DMS79 (cell line): ENCODE results near the gene RPL21.

Experiments
- DNase-seq: peaks from one replicate; lab custom pipeline; 2025; lab: John Stamatoyannopoulos, UW

The RPL21 gene

DNA sequence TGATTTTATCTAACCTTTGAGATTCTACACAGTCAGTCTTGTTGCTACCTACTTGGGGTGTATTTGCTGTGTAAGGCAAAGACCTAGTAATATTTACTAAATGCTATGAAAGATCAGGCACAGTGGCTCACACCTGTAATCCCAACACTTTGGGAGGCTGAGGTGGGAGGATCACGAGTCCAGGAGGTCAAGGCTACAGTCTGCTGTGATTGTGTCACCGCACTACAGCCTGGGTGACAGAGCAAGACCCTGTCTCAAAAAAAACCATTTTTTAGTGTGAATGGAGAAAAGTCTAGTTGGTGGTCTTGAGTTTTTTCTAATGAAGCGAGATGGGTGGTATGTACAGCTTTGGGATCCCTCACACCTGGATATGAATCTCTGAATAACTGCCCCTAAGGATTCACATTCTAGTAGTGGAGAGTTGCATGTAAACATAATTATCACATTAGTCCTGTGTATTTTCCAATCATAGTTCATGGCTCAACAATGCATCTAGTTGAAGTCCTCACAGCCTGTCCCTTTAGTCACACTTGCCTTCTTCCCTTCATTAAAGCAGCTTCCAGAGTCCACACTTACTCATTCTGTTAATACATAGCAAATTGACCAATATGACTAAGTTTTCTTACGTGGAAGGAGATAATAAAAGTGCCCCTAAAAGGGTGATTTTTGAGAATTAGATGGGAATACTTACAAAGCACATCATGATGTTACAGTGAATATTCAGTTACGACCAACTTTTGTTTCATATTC, 7.5 kb downstream of the RPL21 start:
- no peak for DNase-seq

DNA sequence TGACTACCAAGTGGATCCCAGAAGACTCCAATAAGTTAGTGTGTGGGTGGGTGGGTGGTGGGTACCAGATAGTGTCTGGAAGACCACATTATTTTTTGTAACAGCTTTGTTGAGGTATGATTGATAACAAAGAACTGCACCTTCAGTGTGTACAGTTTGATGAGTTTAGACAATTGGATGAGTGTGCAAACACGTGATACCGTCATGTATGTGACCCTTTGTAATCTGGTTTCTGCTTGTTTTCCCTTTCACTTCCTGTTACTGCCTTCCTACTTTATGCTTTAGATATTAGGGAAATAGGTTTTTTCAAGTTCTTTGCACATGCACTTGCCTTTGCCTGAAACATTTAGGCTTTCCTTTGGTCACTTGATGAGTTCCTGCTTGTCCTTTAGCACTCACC, 8.5 kb downstream of the RPL21 start:
- no peak for DNase-seq

- DNase-seq = no peak
These were observed 10.0 kb downstream of the RPL21 start for GRCh38 chr13:27261396-27261795.

DNA sequence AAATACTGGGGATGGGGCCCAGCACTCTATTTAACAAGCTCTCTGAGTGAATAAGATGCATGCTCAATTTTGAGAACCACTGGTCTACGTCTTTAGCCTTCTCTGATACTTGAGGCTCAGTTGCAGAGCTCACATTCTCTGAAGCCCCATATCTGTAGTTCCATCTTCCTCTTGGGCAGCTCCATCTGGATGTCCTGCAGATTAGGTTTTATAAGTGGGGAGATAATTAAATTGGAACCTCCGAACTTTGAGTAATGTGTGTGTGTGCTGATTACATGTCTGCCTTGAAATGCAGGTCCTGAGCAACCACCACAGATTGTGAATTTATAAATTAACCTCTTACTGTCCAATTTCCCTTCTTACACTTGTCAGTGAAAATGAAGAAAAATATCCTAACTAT, 12.1 kb downstream of the RPL21 start:
- DNase-seq = no peak

DNA sequence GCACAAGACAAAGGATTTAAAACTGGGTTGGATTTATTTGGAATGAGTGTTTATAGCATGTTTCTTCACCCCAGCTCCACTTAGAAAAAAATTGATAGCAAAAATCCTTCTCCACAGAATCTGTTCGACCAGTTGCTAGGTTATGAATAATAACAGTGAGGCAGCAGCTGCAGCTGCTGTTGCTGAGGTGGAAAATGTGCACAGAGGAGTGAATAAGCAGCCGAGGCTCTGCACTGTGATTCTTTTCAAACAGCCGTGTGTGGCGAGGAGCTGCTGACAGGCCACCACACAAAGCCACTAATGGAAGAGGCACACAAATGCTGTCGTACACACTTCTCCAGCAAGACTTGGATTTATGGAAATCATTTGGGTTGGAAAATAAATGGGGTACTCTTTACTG, 12.8 kb downstream of the RPL21 start:
- no peak for DNase-seq

- no peak for DNase-seq
These were observed 13.3 kb downstream of the RPL21 start for GRCh38 chr13:27264648-27265047.

DNA sequence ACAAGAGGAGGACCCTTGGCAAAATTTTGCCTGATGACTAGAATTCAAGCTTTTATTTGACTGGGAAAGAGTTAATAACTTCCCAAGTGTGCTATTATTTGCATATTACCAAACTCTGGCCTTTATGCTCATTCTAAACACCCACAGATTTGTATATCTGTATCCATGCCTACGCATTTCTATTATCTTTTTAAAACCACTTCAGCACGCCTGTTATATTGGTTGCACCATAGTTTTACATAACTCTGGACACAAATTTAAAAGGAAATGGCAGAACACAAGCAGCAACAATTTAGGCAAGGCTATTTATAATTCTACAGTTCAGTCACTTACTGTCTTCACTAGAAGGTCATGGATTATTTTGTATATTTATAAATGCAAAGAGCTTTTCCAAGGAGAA, 15.6 kb downstream of the RPL21 start:
- DNase-seq = no peak

DNA sequence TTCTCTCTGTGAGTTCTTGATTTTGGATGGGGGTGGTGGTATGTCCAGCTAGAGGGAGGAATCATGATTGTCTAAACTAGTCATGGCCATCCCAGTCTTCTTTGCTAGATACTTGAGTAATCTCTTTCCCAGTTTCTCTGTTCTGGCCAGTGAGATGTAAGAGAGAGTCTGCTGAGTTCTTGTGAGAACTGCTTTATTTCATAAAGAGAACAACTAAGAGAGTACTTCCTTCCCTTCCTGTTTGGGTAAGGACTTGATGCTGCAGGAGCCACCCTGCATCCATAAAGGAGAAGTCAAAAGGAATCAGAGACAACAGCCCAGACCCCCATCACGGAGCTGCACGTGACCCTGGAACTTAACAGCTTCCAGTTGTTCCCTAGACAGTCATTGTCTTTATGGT, 16.2 kb downstream of the RPL21 start:
- no peak for DNase-seq

GRCh38 chr13:27269114-27269665, 17.8 kb downstream of the RPL21 start:
- DNase-seq = no peak

- DNase-seq = no peak
These were observed 19.5 kb downstream of the RPL21 start, which contains the start of gene RASL11A for GRCh38 chr13:27270594-27271520. Gene RASL11A (plus strand): TSS chr13:27270830. CDS start chr13:27270945, 115 bp downstream.

DNA sequence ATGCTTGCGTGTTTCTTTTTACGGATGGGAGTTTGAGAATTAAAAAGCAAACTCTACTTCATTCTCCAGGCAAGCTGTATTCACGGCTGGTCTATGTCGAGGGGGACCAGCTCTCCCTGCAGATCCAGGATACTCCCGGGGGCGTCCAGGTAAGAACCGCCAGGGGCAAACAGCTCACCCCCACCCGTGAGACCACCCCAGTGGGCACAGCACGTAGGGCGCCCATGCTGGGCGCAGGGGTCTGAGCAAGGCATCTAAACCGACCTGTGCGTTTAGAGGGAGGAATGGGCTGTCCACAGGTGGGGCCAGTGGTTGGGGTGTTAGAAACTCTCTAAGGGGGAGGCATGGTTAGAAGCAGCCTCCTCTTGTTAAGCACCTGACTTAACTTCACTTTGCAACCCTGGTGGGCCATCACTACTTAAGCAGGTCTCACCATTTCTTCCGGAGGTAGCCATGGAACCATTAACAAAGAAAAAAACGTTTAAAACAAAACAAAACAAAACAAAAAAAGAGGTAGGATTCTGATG, 20.3 kb downstream of the RPL21 start:
- DNase-seq = no peak

GRCh38 chr13:27273658-27274425, 22.5 kb downstream of the RPL21 start:
- no peak for DNase-seq

- DNase-seq = no peak
These were observed 23.3 kb downstream of the RPL21 start for GRCh38 chr13:27274631-27275030.

GRCh38 chr13:27276188-27276587, 24.8 kb downstream of the RPL21 start:
- no peak for DNase-seq

DNA sequence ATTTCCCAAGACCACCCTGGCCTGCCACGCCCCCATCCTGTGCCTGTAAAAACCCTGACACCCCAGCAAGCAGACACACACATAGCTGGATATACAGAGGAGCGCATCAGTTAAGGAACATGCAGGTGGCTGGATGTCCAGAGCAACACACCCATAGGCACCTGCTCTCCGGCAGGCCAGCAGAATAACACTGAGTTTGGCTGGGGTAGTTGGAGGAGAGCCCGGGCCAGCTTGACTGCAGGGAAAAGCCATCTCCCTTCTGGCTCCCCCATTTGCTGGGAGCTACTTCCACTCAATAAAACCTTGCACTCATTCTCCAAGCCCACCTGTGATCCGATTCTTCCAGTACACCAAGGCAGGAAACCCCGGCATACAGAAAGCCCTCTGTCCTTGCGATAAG, 28.1 kb downstream of the RPL21 start:
- DNase-seq = no peak

DNA sequence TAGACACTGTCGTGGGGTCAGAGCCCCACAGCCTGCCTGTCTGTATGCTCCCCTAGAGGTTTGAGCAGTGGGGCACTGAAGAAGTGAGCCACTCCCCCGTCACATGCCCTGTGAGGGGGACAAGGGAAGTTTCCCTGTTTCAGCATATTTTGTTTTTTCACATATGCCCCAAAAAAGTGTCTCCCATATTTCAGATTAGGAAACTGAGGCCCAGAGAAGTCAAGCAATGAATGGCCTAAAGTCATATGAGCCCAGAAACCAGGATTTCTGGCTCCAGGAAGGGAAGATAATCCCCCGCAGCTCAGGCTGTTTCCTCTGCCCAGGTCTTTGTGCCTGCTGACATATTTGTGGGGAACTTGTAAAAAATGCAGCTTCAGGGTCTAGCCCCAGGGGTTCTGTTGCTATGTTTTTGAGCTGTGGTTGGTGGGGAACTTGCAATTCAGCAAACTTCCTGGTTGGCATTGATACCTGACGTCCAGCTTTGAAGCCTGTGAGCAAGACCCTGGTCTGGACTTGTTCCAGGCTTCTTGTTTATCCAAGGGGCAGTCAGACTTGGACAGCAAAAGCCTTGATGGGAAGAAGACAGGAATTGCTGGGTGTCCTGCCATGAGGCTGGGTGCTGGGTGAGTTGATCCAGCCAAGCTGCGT, 28.8 kb downstream of the RPL21 start:
- no peak for DNase-seq

DNA sequence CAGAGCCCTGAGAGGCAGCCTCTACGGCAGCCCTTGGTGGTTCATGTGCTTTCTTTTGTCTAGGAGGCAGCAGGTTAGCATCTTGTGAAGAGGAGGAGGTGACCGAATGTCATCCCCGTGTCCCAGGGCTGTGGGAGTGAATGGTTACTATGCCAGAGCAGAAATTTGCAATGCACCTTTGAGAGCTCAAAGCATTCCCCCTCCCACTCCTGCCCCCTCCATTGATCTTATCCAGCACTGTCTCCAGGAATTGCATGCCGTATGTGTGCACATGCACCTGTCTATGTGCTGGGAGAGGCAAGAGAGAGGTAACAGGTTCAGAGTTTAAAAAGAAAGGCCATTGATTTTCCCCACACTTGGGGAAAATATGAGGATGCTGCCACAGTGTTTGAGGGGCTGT, 29.5 kb downstream of the RPL21 start:
- no peak for DNase-seq

GRCh38 chr13:27281420-27281819, 30.1 kb downstream of the RPL21 start:
- no peak for DNase-seq

DNA sequence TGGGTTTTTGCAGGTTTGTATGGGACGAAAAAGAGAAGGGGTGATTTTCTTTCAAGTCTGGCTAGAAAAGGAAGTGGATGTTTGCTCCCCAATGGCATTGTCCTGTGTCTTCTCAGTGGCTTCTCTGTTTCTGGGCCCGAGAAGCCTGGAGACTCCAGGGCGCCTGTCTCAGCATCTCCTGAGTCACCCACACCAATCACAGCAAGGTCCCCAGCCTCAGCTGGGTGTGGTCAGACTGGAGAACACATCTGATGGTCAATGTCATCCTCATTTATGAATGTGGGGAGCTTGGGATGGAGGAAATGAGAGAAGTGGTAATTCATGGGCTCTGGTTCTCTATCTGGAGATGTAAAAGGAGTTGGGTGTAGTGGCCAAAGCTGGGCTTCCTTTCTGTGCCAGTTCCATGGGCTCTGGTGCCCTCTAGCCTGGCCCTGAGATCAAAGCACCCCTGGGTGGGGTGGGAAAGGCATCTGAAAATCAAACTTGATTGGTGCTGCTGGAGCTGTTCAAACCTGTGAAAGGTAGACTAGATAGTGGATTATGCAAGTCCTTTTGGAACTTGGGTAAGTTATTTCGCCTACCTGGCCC, 32.6 kb downstream of the RPL21 start:
- DNase-seq = no peak

GRCh38 chr13:27288392-27288791, 37.0 kb downstream of the RPL21 start:
- no peak for DNase-seq
